Measurements from ENCODE around the gene ZNF407.

The ZNF407 gene

GRCh38 chr18:74793746-74794145 lies 196.1 kb downstream of the ZNF407 start:
- FAIRE-seq = no peak

- no peak for FAIRE-seq
Observed at GRCh38 chr18:74795751-74796150, 198.1 kb downstream of the ZNF407 start.

GRCh38 chr18:74796211-74796610 lies 198.5 kb downstream of the ZNF407 start:
- no peak for FAIRE-seq

- no peak for FAIRE-seq
Observed at GRCh38 chr18:74796841-74797576, 199.3 kb downstream of the ZNF407 start.

- FAIRE-seq = no peak
Observed at GRCh38 chr18:74797577-74798151, 200.0 kb downstream of the ZNF407 start.

GRCh38 chr18:74799542-74799941 lies 201.9 kb downstream of the ZNF407 start:
- no peak for FAIRE-seq

- no peak for FAIRE-seq
Observed at GRCh38 chr18:74800098-74800497, 202.4 kb downstream of the ZNF407 start.

- no peak for FAIRE-seq
Observed at GRCh38 chr18:74803117-74803516, 205.4 kb downstream of the ZNF407 start.

GRCh38 chr18:74803769-74804168 lies 206.1 kb downstream of the ZNF407 start:
- no peak for FAIRE-seq

- FAIRE-seq = no peak
Observed at GRCh38 chr18:74804677-74805076, 207.0 kb downstream of the ZNF407 start.

GRCh38 chr18:74806073-74806472 lies 208.4 kb downstream of the ZNF407 start:
- no peak for FAIRE-seq

GRCh38 chr18:74806700-74807416 lies 209.2 kb downstream of the ZNF407 start:
- no peak for FAIRE-seq

- no peak for FAIRE-seq
Observed at GRCh38 chr18:74817576-74817975, 219.9 kb downstream of the ZNF407 start.

GRCh38 chr18:74818516-74819175 lies 221.0 kb downstream of the ZNF407 start:
- FAIRE-seq = no peak

GRCh38 chr18:74819433-74820059 lies 221.9 kb downstream of the ZNF407 start:
- FAIRE-seq = no peak

- FAIRE-seq = no peak
Observed at GRCh38 chr18:74820160-74820780, 222.6 kb downstream of the ZNF407 start.

- FAIRE-seq = no peak
Observed at GRCh38 chr18:74825460-74825859, 227.8 kb downstream of the ZNF407 start.

GRCh38 chr18:74826572-74826971 lies 228.9 kb downstream of the ZNF407 start:
- no peak for FAIRE-seq

- FAIRE-seq = no peak
Observed at GRCh38 chr18:74828200-74828599, 230.5 kb downstream of the ZNF407 start.

- FAIRE-seq = no peak
Observed at GRCh38 chr18:74831571-74832250, 234.0 kb downstream of the ZNF407 start.

GRCh38 chr18:74832381-74832780 lies 234.7 kb downstream of the ZNF407 start:
- no peak for FAIRE-seq

GRCh38 chr18:74832999-74833398 lies 235.3 kb downstream of the ZNF407 start:
- no peak for FAIRE-seq
